Sigmoid colon (tissue), 4 donors: Measurements from ENCODE around the gene NR2F6.

Experiments used
- CTCF ChIP-seq, 4 experiments: fragments of 450-650 bp in 3 of 4; fragments of 200-600 bp in 1 of 4; IDR thresholded peaks; one replicate each; pipeline ENCODE4 v1.5.1; 2016 to 2019; ENCODE audit warnings: antibody characterized with exemption in 4 of 4, mild to moderate bottlenecking in 3 of 4, moderate library complexity in 2 of 4
- POLR2A ChIP-seq, 2 donors: fragments of 450-650 bp; IDR thresholded peaks; one replicate each; pipeline ENCODE4 v1.6.1; 2016; ENCODE audit warnings: antibody characterized with exemption in 2 of 2, mild to moderate bottlenecking in 2 of 2, moderate library complexity in 2 of 2
- POLR2AphosphoS5 ChIP-seq, 4 donors: sonication (generic); formaldehyde crosslinking; IDR thresholded peaks; one replicate each; pipeline ENCODE4 v1.6.1; 2017; ENCODE audit warnings: antibody characterized with exemption in 4 of 4

DNA sequence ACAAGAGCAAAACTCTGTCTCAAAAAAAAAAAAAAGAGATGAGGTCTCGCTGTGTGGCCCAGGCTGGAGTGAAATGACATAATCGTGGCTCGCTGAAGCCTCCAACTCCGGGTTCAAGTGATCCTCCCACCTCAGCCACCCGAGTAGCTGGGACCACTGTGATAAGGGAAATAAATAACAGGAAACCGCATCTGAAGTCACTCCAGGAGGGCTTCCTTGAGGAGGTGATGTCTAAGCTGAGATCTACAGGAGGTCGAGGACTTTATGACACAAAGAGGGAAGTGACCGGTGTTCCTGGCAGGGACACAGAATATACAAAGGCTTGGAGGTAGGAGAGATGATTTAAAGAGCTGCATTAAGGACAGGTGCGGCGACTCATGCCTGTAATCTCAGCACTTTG is 8.9 kb upstream of the NR2F6 start:
- TF ChIP-seq POLR2A (IDR thresholded peaks at IDR 0.05) (no peak), CTCF (IDR thresholded peaks at IDR 0.05) (no peak), POLR2AphosphoS5 (IDR thresholded peaks at IDR 0.05) (no peak)
